ENCODE results near the gene ATXN2. TPM values are rescaled to one million over a fixed set of nuclear protein-coding genes. Genes with fewer than 3 reads are reported as not detected.
"Not testable (repeated sequence)": the region's sequence is repeated elsewhere in the genome, so short reads cannot be mapped to it uniquely, and the experiment has no call there.

Gene ATXN2
- total and polyA plus RNA-seq, 4 donors = 11.5 to 33.1 (median 22.1) TPM

DNA sequence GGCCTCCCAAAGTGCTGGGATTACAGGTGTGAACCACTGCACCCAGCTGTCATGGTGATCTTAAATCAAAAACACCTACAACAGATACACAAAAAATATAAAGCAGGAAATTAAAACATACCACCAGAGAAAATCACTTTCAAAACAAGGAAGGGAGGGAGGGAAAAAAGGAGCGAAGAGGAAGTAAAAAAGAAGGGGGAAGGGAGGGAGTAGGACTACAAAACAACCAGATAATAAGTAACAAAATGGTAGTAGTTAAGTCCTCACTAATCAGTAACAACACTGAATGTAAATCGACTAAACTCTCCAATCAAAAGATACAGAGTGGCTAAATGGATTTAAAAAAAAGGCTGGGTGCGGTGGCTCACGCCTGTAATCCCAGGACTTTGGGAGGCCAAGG lies 104.4 kb downstream of the ATXN2 start:
- Histone ChIP-seq H3K27me3 (ENCODE audit: control insufficient read depth in 4 of 4, insufficient read depth in 4 of 4, low read length in 3 of 4) (no peaks in the 10 kb centered on the region), H3K9me3 (ENCODE audit: control insufficient read depth in 4 of 4, low read length in 3 of 4) (no peaks in the 10 kb centered on the region), H3K4me3 (ENCODE audit: low read depth in 1 of 3, low read length in 3 of 3) (no peak overlapping the region), H3K27ac (ENCODE audit: low read depth in 1 of 2, low read length in 2 of 2) (no peak overlapping the region), H3K4me1 (ENCODE audit: control insufficient read depth in 4 of 4, insufficient read depth in 4 of 4, low read length in 3 of 4) (no peaks in the 10 kb centered on the region), H3K36me3 (ENCODE audit: control insufficient read depth in 4 of 4, insufficient read depth in 3 of 4, low read depth in 1 of 4, low read length in 3 of 4) (peaks cover 7 to 36% (median 27%) of the 10 kb centered on the region in 4 donors), H3K9ac (ENCODE audit: low read depth in 1 of 2, low read length in 2 of 2) (no peak overlapping the region)
- 91% methylated on average over 4 of the region's 4 CpGs for WGBS
- TF ChIP-seq SP1 (IDR thresholded peaks at IDR 0.05) = no peak
- no peak for TF ChIP-seq HNF4A (conservative IDR thresholded peaks at IDR 0.05)
- TF ChIP-seq CTCF (IDR thresholded peaks at IDR 0.05; ENCODE audit: low read depth, low read length, missing input control) = no peak
- no peak for TF ChIP-seq HNF4G (IDR thresholded peaks at IDR 0.05)
- no peak for TF ChIP-seq TAF1 (conservative IDR thresholded peaks at IDR 0.05)
- TF ChIP-seq, protein P1, sequence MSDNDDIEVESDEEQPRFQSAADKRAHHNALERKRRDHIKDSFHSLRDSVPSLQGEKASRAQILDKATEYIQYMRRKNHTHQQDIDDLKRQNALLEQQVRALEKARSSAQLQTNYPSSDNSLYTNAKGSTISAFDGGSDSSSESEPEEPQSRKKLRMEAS (IDR thresholded peaks at IDR 0.05) = no peak
- TF ChIP-seq, protein P2, sequence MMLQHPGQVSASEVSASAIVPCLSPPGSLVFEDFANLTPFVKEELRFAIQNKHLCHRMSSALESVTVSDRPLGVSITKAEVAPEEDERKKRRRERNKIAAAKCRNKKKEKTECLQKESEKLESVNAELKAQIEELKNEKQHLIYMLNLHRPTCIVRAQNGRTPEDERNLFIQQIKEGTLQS (IDR thresholded peaks at IDR 0.05) = no peak
- no peak for TF ChIP-seq FOXA1 (IDR thresholded peaks at IDR 0.05)
- no peak for TF ChIP-seq FOXA2 (IDR thresholded peaks at IDR 0.05)
- TF ChIP-seq EGR1 (IDR thresholded peaks at IDR 0.05; ENCODE audit: low read depth in 2 of 2) = no peak
- no peak for TF ChIP-seq JUND (IDR thresholded peaks at IDR 0.05)
- no peak for TF ChIP-seq NR2F2 (IDR thresholded peaks at IDR 0.05)
- DNase-seq (ENCODE audit: low spot score) = no peak

DNA sequence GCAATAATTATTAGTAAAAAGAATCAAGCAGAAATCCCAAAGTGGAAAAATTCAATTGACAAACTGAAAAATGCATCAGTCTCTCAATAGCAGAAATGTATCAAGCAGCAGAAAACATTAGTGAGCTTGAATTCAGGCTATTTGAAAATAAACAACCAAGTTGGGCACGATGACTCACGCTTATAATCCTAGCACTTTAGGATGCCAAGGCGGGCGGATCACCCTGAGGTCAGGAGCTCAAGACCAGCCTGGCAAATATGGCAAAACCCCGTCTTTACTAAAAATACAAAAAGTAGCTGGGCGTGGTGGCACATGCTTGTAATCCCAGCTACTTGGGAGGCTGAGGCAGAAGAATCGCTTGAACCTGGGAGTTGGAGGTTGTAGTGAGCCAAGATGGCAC lies 106.1 kb downstream of the ATXN2 start:
- H3K27ac ChIP-seq (ENCODE audit: low read depth in 1 of 2, low read length in 2 of 2); H3K4me3 ChIP-seq (ENCODE audit: low read depth in 1 of 3, low read length in 3 of 3); H3K27me3 ChIP-seq (ENCODE audit: control insufficient read depth in 4 of 4, insufficient read depth in 4 of 4, low read length in 3 of 4); H3K4me1 ChIP-seq (ENCODE audit: control insufficient read depth in 4 of 4, insufficient read depth in 4 of 4, low read length in 3 of 4); H3K9me3 ChIP-seq (ENCODE audit: control insufficient read depth in 4 of 4, low read length in 3 of 4); DNase-seq (ENCODE audit: low spot score); H3K9ac ChIP-seq (ENCODE audit: low read depth in 1 of 2, low read length in 2 of 2): not testable (repeated sequence)
- WGBS = 92% methylated on average over 7 of the region's 7 CpGs
- H3K36me3 ChIP-seq (ENCODE audit: control insufficient read depth in 4 of 4, insufficient read depth in 3 of 4, low read depth in 1 of 4, low read length in 3 of 4) = peaks cover 9 to 40% (median 33%) of the 10 kb centered on the region in 4 donors

DNA sequence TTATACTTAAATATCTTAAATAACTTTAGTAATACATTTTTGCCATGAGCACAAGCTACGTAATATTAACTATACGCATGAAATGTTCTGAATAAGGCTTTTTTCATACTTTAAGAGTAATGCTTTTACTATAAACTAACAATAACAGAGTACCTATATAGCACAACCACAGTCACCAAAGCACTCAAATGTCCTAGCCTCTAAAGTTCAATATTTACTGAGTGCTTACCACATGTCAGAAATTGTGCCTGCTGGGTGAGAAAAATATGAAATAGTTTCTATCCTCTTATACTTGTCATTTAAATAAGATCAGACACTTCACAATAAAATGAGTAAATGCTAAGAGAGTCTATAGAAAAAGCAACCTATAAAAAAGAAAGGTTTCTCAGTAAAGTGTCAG lies 110.3 kb downstream of the ATXN2 start:
- DNase-seq (ENCODE audit: low spot score) = no peak
- no peak overlapping the region for H3K27ac ChIP-seq (ENCODE audit: low read depth in 1 of 2, low read length in 2 of 2)
- peaks cover 6 to 55% (median 51%) of the 10 kb centered on the region in 4 donors for H3K36me3 ChIP-seq (ENCODE audit: control insufficient read depth in 4 of 4, insufficient read depth in 3 of 4, low read depth in 1 of 4, low read length in 3 of 4)
- WGBS = 96% methylated on average over 2 of the region's 2 CpGs
- H3K4me3 ChIP-seq (ENCODE audit: low read depth in 1 of 3, low read length in 3 of 3) = no peak overlapping the region
- TF ChIP-seq NR2F2 (IDR thresholded peaks at IDR 0.05) (no peak), ZBTB33 (IDR thresholded peaks at IDR 0.05) (no peak), EGR1 (IDR thresholded peaks at IDR 0.05; ENCODE audit: low read depth in 2 of 2) (no peak), GABPA (IDR thresholded peaks at IDR 0.05 in 1 of 2, conservative IDR thresholded peaks at IDR 0.05 in 1 of 2) (no peak), YY1 (IDR thresholded peaks at IDR 0.05) (no peak)
- TF ChIP-seq, protein P2 (IDR thresholded peaks at IDR 0.05) = no peak
- no peak overlapping the region for H3K9ac ChIP-seq (ENCODE audit: low read depth in 1 of 2, low read length in 2 of 2)
- no peaks in the 10 kb centered on the region for H3K9me3 ChIP-seq (ENCODE audit: control insufficient read depth in 4 of 4, low read length in 3 of 4)
- no peaks in the 10 kb centered on the region for H3K27me3 ChIP-seq (ENCODE audit: control insufficient read depth in 4 of 4, insufficient read depth in 4 of 4, low read length in 3 of 4)
- no peaks in the 10 kb centered on the region for H3K4me1 ChIP-seq (ENCODE audit: control insufficient read depth in 4 of 4, insufficient read depth in 4 of 4, low read length in 3 of 4)

Measured in liver (tissue), 9 donors.